LHCN-M2 (cell line): ENCODE results near the gene MRPS27. TPM values are rescaled to one million over a fixed set of nuclear protein-coding genes. Genes with fewer than 3 reads are reported as not detected.
"Not testable (repeated sequence)": the region's sequence is repeated elsewhere in the genome, so short reads cannot be mapped to it uniquely, and the experiment has no call there.

Source experiments
- DNase-seq: peaks from one replicate; pipeline ENCODE4 v3.0.0-alpha.2; 2012; ENCODE audit warnings: low read depth
- total RNA-seq: library from RNA; depleted of rRNA; stranded (reverse); fragments of >200 nt; gene quantifications from 2 replicates; pipeline ENCODE4 v1.2.3, GENCODE V29; 2014

Gene MRPS27
- total RNA-seq, 1 experiment from 2014 or later: 91.1 TPM

GRCh38 chr5:72325566-72326305 lies 5.7 kb upstream of the MRPS27 start:
- DNase-seq: peak; percentile 88

GRCh38 chr5:72324189-72324825 lies 4.3 kb upstream of the MRPS27 start:
- DNase-seq: peak; percentile 70

- not testable (repeated sequence) for DNase-seq
Measured at GRCh38 chr5:72319435-72319975, 535 bp downstream of the MRPS27 start.

- DNase-seq: peak; percentile 54
Measured at GRCh38 chr5:72314571-72315172, 5.4 kb downstream of the MRPS27 start.

- DNase-seq: no peak
Measured at GRCh38 chr5:72313141-72313540, 6.9 kb downstream of the MRPS27 start.

- no peak for DNase-seq
Measured at GRCh38 chr5:72308853-72309191, 11.2 kb downstream of the MRPS27 start.

- DNase-seq: peak; percentile 98
Measured at GRCh38 chr5:72307968-72308852, 11.8 kb downstream of the MRPS27 start.

GRCh38 chr5:72307573-72307967 lies 12.5 kb downstream of the MRPS27 start:
- no peak for DNase-seq

GRCh38 chr5:72305194-72306142 lies 14.6 kb downstream of the MRPS27 start:
- no peak for DNase-seq

- DNase-seq: no peak
Measured at GRCh38 chr5:72302171-72302570, 17.9 kb downstream of the MRPS27 start.

GRCh38 chr5:72301557-72301956 lies 18.5 kb downstream of the MRPS27 start:
- no peak for DNase-seq

GRCh38 chr5:72300590-72301339 lies 19.3 kb downstream of the MRPS27 start:
- DNase-seq: peak; percentile 58

GRCh38 chr5:72298711-72299110 lies 21.3 kb downstream of the MRPS27 start:
- no peak for DNase-seq

GRCh38 chr5:72298136-72298535 lies 21.9 kb downstream of the MRPS27 start:
- DNase-seq: not testable (repeated sequence)

GRCh38 chr5:72296256-72296655 lies 23.8 kb downstream of the MRPS27 start:
- DNase-seq: no peak

GRCh38 chr5:72295539-72295938 lies 24.5 kb downstream of the MRPS27 start:
- DNase-seq: no peak

- no peak for DNase-seq
Measured at GRCh38 chr5:72294473-72294872, 25.6 kb downstream of the MRPS27 start.

GRCh38 chr5:72293495-72294055 lies 26.5 kb downstream of the MRPS27 start:
- DNase-seq: no peak

- DNase-seq: no peak
Measured at GRCh38 chr5:72292411-72292810, 27.6 kb downstream of the MRPS27 start.
